Stimulated activated naive CD8-positive, alpha-beta T cell treated with anti-CD3 and anti-CD28 coated beads, Interleukin-15, amount 100 ng/mL, for 72 hours (primary cell): ENCODE data around the gene PNRC2.

ENCODE experiments used
- ATAC-seq: fragments of 150-1000 bp; cut with Tn5 transposase; 2 replicates; pipeline ENCODE4 v1.10.0; 2021; ENCODE audit warnings: mild to moderate bottlenecking, moderate library complexity
- DNase-seq, 2 donors: peaks; one replicate each; pipeline ENCODE4 v3.0.0; 2021 to 2022
- H3K27ac Mint-ChIP-seq, 2 donors: one replicate each; pipeline ENCODE4 v1.8.0; 2022; ENCODE audit warnings: mild to moderate bottlenecking in 2 of 2, mixed read lengths in 2 of 2, moderate library complexity in 2 of 2
- H3K27me3 Mint-ChIP-seq: one replicate; pipeline ENCODE4 v1.8.0; 2022; ENCODE audit warnings: mixed read lengths
- H3K4me1 Mint-ChIP-seq: one replicate; pipeline ENCODE4 v1.8.0; 2022; ENCODE audit warnings: mild to moderate bottlenecking, mixed read lengths
- H3K4me3 Mint-ChIP-seq, 2 donors: one replicate each; pipeline ENCODE4 v1.8.0; 2022; ENCODE audit warnings: mild to moderate bottlenecking in 2 of 2, mixed read lengths in 2 of 2, moderate library complexity in 1 of 2
- H3K9me3 Mint-ChIP-seq, 2 donors: one replicate each; pipeline ENCODE4 v1.8.0; 2022; ENCODE audit warnings: mixed read lengths in 2 of 2

PNRC2 gene, protein sequence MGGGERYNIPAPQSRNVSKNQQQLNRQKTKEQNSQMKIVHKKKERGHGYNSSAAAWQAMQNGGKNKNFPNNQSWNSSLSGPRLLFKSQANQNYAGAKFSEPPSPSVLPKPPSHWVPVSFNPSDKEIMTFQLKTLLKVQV

DNA sequence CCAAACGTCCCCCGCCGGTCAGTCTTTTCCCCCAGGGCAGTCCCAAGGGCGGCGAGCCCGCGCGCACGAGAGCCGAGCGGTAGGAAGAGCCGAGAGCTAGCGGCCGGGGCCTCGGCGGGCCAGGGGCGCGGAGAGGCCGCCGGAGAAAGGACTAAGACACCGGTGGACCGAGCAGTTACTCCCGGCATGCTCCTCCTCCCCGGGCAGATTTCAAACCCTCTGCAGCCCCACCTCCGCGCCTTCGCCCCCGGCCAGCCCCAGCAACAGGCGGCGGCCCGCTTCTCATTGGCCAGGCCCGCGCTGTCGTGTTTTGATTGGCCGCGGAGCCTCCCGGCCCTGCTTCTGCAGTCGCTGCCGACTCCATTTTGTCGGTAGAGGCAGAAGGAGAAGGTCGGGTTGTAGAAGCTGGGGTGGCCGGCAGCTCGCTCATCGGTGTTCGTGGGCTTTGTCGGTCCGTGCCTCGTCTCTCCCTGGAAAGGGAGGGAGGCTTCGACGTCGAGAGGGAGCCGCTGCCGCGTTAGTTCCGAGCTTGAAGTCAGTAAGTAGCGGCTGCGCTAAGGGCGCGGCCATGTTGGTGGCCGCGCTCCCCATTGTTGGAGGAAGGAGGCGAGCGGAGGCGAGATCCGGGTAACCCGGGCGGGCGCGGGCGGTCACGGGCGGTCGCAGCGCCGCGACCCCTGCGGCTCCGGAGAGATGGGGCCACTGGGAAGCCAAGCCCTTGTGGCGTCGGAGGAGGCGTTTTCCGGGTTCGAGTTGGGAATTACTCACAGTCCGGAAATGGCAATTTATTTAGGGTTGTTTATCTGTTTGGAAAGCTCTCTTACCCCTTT is at the start of gene PNRC2:
TSS of gene PNRC2 (plus strand) at position 368 of the 830 bp plus-strand sequence. CDS start 1,630 bp downstream, outside the sequence.
- Mint-ChIP-seq H3K9me3 (no peaks in the 10 kb centered on the region), H3K27ac (peak within 1 kb of the TSS; percentile 100), H3K4me1 (peaks cover 55% of the 10 kb centered on the region), H3K27me3 (no peaks in the 10 kb centered on the region), H3K4me3 (peak within 1 kb of the TSS; percentile 98 to 100)
- ATAC-seq (peak; percentile 89), DNase-seq (peak; percentile 97 to 98)

DNA sequence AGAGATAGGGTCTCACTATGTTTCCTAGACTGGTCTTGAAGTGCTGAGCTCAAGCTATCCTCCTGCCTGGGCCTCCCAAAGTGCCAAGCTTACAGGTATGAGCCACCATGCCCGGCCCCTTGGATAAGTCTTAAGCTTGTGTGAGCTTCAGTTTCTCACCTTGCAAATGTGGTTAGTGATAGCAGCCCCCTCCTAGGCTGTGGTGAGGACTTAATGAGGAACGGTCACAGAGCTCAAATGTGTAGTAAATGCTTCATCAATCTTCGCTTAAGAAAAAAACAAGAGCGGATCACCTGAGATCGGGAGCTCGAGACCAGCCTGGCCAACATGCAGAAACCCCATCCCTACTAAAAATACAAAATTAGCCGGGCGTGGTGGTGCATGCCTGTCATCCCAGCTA is 49.5 kb upstream of the PNRC2 start:
- ATAC-seq, result no peak

DNA sequence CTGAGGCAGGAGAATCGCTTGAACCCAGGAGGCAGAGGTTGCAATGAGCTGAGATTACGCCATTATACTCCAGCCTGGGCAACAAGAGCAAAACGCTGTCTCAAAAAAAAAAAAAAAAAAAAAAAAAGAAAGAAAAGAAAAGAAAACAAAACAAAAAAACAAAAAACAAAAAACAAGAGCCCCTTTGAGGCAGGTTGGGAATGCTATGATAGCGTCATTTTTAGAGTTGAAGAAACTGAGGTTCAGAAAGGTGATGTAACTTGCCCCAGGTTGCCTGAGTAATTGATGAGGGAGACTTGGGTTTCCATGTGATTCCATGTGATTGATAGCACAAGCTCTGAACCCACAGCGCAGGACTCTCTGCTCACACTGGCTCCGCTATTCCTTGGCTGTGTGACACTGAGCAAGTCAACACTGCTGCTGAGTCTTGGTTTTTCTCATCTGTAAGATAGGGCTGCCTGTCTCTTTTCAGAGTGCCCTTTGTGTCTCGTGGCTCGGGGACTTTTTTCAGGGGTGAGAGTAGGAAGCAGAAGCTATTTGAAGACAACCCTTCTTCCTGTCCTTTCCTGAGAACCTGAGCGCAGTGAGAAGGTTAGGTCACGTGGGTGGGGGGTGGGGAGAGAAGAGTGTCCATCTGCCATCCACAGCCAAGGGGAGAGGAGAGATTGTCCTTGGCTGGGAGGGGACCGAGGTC is 48.9 kb upstream of the PNRC2 start:
- DNase-seq (peak in 1 of 2 donors; percentile 32), ATAC-seq (peak; percentile 19)
- Mint-ChIP-seq H3K4me1 (peaks cover 73% of the 10 kb centered on the region), H3K27me3 (peaks cover 2% of the 10 kb centered on the region), H3K27ac (peak overlapping the region in 1 of 2 donors; percentile 85), H3K9me3 (no peaks in the 10 kb centered on the region), H3K4me3 (peak overlapping the region; percentile 63 to 79)

More for the DNA sequence above, 49.5 kb upstream of the PNRC2 start:
- H3K9me3 Mint-ChIP-seq, result no peaks in the 10 kb centered on the region
- H3K27me3 Mint-ChIP-seq, result peaks cover 7% of the 10 kb centered on the region
- H3K27ac Mint-ChIP-seq, result peak overlapping the region in 1 of 2 donors; percentile 60
- H3K4me3 Mint-ChIP-seq, result peak overlapping the region; percentile 68 to 79
- peaks cover 78% of the 10 kb centered on the region for H3K4me1 Mint-ChIP-seq
- no peak for DNase-seq

DNA sequence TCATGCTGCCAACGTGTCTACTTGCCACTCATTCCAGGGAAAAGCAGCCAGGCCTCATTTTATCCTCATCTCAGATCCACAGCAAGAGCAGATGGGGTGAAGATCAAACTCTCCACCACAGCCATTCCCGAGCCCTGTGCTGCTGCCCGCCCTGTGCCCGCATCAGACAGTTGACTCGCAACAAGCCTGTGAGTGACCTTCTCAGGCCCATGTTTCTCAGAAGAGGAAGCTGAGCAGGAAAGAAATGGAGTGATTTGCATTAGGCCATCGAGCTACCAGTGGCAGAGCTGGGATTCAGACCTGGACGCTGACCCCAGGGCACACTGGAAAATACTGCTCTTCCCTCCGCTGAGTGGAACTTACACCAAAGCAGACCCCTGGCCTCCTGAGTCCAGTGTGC is 47.7 kb upstream of the PNRC2 start:
- no peaks in the 10 kb centered on the region for H3K27me3 Mint-ChIP-seq
- H3K4me3 Mint-ChIP-seq, result peak overlapping the region in 1 of 2 donors; percentile 50
- peaks cover 77% of the 10 kb centered on the region for H3K4me1 Mint-ChIP-seq
- H3K27ac Mint-ChIP-seq, result no peak overlapping the region
- DNase-seq, result no peak
- no peak for ATAC-seq
- H3K9me3 Mint-ChIP-seq, result no peaks in the 10 kb centered on the region

DNA sequence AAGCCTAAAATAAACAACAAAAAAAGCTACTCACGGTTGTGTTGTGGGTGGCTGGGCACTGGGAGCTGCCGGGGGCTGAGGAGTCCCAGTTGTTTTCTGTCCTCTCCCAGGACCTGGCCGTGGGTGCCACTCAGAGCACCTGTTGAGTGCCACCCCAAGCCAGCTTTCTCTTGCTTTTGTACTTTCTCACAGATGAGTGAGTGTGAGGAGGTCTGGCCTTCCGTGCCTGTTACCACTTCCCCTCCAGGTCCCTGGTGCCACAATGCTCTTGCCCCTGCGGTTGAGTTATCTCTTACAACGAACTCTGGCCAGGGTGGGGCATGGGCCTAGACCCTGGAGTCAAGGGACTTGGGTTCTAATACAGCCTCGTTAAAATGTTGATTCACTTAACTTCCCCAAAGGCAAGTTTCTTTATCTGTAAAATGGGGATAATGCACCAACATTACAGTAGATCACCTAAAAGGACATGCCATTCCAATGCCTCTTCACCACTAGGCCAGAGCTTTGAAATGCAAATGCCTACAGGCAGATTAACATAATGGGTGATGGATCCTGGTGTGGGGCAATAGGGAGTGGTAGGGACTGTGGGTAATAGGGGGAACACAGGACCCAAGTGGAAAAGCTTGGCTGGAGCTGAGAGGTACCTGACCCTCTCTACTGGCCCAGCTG is 46.3 kb upstream of the PNRC2 start, which contains the start of gene CNR2:
TSS of gene CNR2 (minus strand) at position 151 of the 669 bp plus-strand sequence. CDS start 37,745 bp downstream, outside the sequence.
- peak within 1 kb of the TSS; percentile 32 to 46 for H3K4me3 Mint-ChIP-seq
- no peak within 1 kb of the TSS for H3K27ac Mint-ChIP-seq
- ATAC-seq (peak; percentile 21), DNase-seq (no peak)
- H3K4me1 Mint-ChIP-seq, result peaks cover 79% of the 10 kb centered on the region
- H3K27me3 Mint-ChIP-seq, result no peaks in the 10 kb centered on the region
- H3K9me3 Mint-ChIP-seq, result no peaks in the 10 kb centered on the region

DNA sequence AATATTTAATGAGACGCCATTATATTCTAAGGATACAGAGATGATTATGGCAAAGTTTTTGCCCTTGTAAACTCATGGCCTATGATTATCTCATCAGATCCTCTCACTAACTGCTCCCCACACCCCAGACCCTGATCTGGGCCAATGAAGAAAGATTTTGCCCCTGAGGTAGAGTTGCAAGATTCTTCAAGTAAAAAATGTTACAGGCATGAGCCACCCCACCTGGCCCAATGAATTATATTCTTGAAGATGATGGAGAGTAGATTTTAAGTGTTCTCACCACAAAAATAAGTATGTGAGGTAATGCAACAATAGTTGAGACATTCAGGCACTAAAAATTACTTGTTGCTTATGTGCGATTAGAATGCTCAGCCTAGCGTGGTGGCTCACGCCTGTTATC is 44.7 kb upstream of the PNRC2 start:
- no peak for ATAC-seq
- no peak overlapping the region for H3K4me3 Mint-ChIP-seq
- DNase-seq, result no peak
- H3K27me3 Mint-ChIP-seq, result no peaks in the 10 kb centered on the region
- H3K4me1 Mint-ChIP-seq, result peaks cover 68% of the 10 kb centered on the region
- no peak overlapping the region for H3K27ac Mint-ChIP-seq
- no peaks in the 10 kb centered on the region for H3K9me3 Mint-ChIP-seq

DNA sequence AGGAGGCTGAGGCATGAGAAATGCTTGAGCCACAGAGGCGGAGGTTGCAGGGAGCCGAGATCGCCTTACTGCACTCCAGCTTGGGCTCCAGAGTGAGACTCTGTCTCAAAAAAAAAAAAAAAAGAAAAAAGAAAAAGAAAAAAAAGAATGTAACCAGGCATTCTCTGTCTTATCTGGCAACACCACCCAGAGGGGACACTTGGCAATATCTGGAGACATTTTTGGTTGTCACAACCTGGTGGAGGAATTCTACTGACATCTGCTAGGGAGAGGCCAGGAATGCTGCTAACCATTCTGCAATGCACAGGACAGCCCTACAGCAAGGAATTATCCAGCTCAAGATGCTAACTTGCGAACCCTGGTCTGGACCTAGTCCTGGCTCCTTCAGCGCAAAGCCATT is 44.2 kb upstream of the PNRC2 start:
- H3K4me1 Mint-ChIP-seq, result peaks cover 64% of the 10 kb centered on the region
- ATAC-seq, result no peak
- H3K4me3 Mint-ChIP-seq, result no peak overlapping the region
- no peak for DNase-seq
- no peak overlapping the region for H3K27ac Mint-ChIP-seq
- no peaks in the 10 kb centered on the region for H3K9me3 Mint-ChIP-seq
- no peaks in the 10 kb centered on the region for H3K27me3 Mint-ChIP-seq

DNA sequence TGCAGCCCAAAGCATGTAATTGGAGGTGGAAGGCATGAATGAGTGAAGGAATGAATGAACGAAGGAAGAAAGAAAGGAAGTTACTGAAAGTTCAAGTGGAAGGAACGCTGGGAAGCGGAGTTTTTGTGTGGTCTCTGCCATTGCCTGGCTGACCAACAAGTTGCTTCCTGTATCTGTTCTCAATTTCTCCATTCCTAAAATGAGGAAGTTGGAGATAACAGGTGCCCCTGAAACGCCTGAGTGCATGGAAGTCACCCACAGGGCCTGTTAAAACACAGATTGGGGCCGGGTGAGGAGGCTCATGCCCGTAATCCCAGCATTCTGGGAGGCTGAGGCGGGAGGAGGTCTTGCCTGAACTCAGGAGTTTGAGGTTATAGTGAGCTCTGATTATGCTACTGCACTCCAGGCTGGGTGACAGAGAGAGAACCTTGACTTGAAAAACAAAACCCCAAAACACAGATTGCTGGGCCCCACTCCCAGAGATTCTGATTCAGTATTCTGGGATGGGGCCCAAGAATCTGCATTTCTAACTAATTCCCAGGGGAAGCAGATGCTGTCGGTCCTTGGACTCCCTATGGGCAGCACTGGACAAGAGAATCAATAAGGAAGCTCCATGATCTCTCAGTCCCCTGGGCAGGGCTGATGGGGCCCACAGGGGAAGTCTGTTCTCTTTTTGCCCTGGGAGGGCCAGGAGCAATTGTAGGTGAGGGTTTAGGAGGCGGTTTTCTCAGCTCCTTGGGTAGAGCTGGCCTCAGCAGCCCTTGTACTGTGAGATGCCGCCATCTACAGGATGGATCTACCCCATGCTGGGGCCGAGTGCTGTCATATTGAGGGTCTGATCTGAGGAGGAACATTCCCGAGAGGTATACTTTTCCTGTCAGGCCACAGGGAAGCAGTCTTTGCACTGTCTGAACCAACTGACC is 43.2 kb upstream of the PNRC2 start:
- no peak overlapping the region for H3K4me3 Mint-ChIP-seq
- ATAC-seq, result peak; percentile 99
- H3K27ac Mint-ChIP-seq, result no peak overlapping the region
- H3K9me3 Mint-ChIP-seq, result no peaks in the 10 kb centered on the region
- peak; percentile 69 to 77 for DNase-seq
- peaks cover 54% of the 10 kb centered on the region for H3K4me1 Mint-ChIP-seq
- H3K27me3 Mint-ChIP-seq, result no peaks in the 10 kb centered on the region

DNA sequence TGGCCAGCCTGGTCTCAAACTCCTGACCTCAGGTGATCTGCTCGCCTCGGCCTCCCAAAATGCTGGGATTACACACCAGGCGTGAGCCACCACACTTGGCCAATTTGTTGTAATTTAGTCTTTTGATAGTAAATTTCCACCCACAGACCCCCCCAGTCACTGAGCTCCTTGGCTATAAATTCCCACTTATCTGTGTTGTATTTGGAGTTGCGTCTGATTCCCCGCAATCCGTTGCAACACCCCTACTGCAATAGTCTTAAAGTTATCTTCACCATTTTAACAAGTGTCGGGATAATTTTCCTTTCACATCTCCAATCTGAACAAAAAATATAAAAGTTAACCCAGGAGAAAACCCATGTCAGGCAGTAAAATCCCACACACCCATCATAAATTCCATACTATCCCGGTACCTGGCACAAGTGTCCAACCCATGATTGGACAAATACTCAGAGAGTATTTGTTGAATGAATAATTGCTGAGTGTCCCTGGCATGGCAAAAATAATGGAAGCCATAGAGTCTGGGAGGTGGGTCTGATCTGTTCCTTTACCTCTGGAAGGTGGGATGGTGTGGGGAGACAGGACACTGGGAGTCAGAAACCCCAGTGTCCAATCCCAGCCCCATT is 37.2 kb upstream of the PNRC2 start:
- no peak overlapping the region for H3K4me3 Mint-ChIP-seq
- H3K4me1 Mint-ChIP-seq, result peaks cover 5% of the 10 kb centered on the region
- no peak overlapping the region for H3K27ac Mint-ChIP-seq
- no peaks in the 10 kb centered on the region for H3K9me3 Mint-ChIP-seq
- DNase-seq, result no peak
- no peak for ATAC-seq
- H3K27me3 Mint-ChIP-seq, result no peaks in the 10 kb centered on the region

DNA sequence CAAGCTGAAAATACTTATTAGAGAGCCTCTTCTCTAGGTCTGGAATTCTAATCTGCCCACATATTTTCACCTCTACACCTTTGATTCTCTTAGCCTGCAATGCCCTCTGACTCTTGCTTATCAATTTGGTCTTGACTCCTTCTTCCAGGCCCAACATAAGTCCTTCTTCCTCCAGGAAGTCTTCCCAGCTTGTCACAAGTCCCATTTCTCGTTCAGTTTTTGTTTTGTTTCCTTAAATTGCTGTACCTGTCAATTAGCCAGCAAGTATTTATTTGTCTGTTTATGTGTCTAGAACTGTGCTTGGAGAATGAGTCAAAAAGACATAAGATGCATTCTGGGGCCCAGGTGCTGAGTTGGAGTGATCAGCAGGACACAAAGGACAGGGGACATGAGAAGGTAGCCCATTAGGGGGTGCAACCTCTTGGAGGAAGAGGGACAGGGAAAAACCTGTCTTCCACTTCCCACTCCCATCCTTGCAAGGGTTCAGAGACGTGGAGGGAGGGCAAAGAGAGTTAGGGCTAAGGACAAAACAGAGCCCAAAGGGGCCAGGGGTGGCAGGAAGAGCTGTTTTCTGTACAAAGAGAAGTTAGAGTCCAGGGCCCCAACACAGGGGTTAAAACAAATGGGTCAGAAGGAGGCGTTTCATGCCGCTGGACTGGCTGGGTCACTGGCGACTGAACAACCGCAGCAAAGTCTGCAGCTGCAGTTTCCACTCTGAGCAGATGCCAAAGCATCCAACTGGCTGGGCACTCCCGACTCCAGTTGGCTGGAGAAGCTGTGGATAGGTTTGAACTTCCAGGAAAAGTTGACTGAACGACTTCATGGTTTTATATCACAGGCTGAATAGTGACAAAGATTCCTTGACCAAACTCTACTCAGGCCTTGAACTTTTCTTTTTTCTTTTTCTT is 35.8 kb upstream of the PNRC2 start:
- Mint-ChIP-seq H3K4me1 (peaks cover 5% of the 10 kb centered on the region), H3K9me3 (no peaks in the 10 kb centered on the region), H3K27ac (no peak overlapping the region), H3K4me3 (no peak overlapping the region), H3K27me3 (no peaks in the 10 kb centered on the region)
- ATAC-seq (no peak), DNase-seq (no peak)

DNA sequence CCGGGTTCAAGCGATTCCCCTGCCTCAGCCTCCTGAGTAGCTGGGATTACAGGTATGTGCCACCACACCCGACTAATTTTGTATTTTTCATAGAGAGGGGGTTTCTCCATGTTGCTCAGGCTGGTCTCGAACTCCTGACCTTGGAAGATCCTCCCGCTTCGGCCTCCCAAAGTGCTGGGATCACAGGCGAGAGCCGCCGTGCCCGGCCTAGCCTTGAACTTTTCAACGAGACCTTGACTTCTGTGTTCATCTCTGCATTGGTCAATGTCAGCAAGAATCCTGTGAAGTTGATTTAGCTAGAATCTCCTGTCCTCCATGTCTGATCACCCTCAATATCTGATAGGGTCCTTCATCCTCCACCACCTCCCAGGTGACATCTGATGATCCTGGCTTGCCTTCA is 35.0 kb upstream of the PNRC2 start:
- DNase-seq (no peak), ATAC-seq (no peak)
- Mint-ChIP-seq H3K27me3 (no peaks in the 10 kb centered on the region), H3K4me3 (no peak overlapping the region), H3K9me3 (no peaks in the 10 kb centered on the region), H3K27ac (no peak overlapping the region), H3K4me1 (peaks cover 4% of the 10 kb centered on the region)

DNA sequence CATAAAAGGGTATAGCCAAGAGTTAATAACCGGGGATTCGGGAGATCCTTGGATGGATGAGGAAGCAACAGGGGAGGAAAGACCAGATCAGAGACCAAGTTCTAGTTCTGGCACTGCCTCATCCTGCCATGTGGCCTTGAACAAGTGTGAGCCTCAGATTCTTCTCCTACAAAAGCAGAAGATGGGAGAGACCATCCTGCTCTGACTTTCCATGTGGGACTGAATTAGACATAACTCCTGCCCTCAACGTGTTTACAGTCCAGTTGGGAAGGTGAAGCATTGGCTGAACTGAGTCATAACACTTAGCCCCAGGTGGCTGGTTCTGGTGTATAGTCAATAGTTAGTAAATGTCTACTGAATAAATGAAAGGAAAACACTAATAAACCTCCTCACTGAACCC is 34.3 kb upstream of the PNRC2 start:
- no peak overlapping the region for H3K27ac Mint-ChIP-seq
- H3K4me1 Mint-ChIP-seq, result no peaks in the 10 kb centered on the region
- no peaks in the 10 kb centered on the region for H3K9me3 Mint-ChIP-seq
- H3K27me3 Mint-ChIP-seq, result no peaks in the 10 kb centered on the region
- ATAC-seq (no peak), DNase-seq (no peak)
- H3K4me3 Mint-ChIP-seq, result no peak overlapping the region

DNA sequence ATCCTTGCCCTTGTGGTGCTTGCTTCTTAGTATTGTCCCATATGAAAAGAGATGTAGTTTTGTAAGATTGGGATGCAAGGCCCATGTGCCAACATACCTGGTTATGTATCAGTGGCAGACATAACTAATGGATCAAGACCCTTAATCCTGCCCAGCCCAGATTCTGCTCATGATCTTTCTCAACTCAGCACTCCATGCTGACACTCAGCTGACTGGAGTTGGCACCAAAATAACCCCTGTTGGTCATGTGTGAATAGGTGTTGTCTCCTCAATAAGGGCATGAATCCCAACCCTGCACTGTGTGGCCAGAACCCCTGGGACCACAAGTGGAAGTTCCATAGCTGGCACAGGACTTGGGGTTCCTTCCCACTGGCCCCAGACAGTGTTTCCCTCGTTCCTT is 32.5 kb upstream of the PNRC2 start:
- Mint-ChIP-seq H3K27ac (no peak overlapping the region), H3K4me1 (no peaks in the 10 kb centered on the region), H3K9me3 (no peaks in the 10 kb centered on the region), H3K27me3 (no peaks in the 10 kb centered on the region), H3K4me3 (no peak overlapping the region)
- no peak for ATAC-seq
- DNase-seq, result no peak
